PFSK-1 (cell line): Measurements from ENCODE around the gene SUZ12.

Experiments
- FOXP2 ChIP-seq: optimal IDR thresholded peaks from 2 replicates; pipeline ENCODE3; 2011; ENCODE audit warnings: borderline replicate concordance, control low read depth, inconsistent platforms; ENCODE audit not compliant: insufficient read depth; ENCODE audit errors: extremely low read length, extremely low read depth
- POLR2AphosphoS5 ChIP-seq: IDR thresholded peaks from 2 replicates; pipeline ENCODE4 v1.6.1; 2012; ENCODE audit warnings: low read depth, mild to moderate bottlenecking, control low read depth, low read length, moderate library complexity
- SIN3A ChIP-seq: IDR thresholded peaks from 2 replicates; pipeline ENCODE4 v1.6.1; 2012; ENCODE audit warnings: mild to moderate bottlenecking, low read length, moderate library complexity, borderline replicate concordance; ENCODE audit not compliant: insufficient read depth
- TAF1 ChIP-seq: IDR thresholded peaks from 2 replicates; pipeline ENCODE4 v1.6.1; 2012; ENCODE audit warnings: low read length, control low read depth, borderline replicate concordance; ENCODE audit not compliant: insufficient read depth
- TF ChIP-seq, protein P1 (sequence below), 2 experiments: IDR thresholded peaks; 2 replicates each; pipeline versions ENCODE4 v1.6.1 to v1.8.0; 2011 to 2012; ENCODE audit warnings: low read depth in 2 of 2, low read length in 2 of 2, control low read depth in 1 of 2, inconsistent platforms in 1 of 2, mild to moderate bottlenecking in 1 of 2, moderate library complexity in 1 of 2; ENCODE audit not compliant: insufficient read depth in 1 of 2

SUZ12 gene

DNA sequence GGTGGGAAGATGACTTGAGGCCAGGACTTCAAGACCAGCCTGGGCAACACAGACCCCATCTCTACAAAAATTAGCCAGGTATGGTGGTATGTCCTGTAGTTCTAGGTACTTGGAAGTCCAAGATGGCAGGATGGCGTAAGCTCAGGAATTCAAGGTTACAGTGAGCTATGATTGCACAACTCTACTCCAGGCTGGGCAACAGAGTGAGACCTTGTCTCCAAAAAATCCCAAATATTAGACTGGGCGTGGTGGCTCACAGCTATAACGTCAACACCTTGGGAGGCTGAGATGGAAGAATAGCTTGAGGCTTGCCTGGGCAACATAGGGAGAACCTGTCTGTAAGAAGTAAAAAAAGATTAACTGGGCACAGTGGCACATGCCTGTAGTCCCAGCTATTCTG lies 30.8 kb downstream of the SUZ12 start:
- TF ChIP-seq FOXP2, result no peak
- no peak for TF ChIP-seq TAF1
- no peak for TF ChIP-seq POLR2AphosphoS5
- TF ChIP-seq, protein P1, sequence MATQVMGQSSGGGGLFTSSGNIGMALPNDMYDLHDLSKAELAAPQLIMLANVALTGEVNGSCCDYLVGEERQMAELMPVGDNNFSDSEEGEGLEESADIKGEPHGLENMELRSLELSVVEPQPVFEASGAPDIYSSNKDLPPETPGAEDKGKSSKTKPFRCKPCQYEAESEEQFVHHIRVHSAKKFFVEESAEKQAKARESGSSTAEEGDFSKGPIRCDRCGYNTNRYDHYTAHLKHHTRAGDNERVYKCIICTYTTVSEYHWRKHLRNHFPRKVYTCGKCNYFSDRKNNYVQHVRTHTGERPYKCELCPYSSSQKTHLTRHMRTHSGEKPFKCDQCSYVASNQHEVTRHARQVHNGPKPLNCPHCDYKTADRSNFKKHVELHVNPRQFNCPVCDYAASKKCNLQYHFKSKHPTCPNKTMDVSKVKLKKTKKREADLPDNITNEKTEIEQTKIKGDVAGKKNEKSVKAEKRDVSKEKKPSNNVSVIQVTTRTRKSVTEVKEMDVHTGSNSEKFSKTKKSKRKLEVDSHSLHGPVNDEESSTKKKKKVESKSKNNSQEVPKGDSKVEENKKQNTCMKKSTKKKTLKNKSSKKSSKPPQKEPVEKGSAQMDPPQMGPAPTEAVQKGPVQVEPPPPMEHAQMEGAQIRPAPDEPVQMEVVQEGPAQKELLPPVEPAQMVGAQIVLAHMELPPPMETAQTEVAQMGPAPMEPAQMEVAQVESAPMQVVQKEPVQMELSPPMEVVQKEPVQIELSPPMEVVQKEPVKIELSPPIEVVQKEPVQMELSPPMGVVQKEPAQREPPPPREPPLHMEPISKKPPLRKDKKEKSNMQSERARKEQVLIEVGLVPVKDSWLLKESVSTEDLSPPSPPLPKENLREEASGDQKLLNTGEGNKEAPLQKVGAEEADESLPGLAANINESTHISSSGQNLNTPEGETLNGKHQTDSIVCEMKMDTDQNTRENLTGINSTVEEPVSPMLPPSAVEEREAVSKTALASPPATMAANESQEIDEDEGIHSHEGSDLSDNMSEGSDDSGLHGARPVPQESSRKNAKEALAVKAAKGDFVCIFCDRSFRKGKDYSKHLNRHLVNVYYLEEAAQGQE (IDR thresholded peaks at IDR 0.05; ENCODE audit: insufficient read depth in 1 of 2, low read depth in 2 of 2, low read length in 2 of 2), result no peak
- no peak for TF ChIP-seq SIN3A

DNA sequence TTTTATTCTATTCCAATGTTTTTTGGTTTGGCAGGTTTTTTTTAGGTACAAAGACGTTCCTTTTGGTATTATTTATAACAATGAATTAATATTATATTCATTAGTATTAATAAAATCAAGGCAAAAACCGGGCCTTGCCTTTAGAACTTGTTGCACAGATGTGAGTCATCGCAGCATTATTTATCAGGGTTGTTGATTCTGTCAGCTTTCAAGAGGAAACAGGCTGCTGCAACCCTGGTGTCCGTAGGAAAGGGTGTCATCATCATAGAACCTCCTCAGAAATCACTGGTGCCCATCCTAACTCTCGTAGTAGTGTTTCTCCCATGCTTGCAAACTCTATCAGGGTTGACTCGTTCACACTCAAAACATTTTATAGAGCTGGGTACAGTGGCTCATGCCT lies 60.2 kb downstream of the SUZ12 start:
- TF ChIP-seq, protein P1 (IDR thresholded peaks at IDR 0.05; ENCODE audit: insufficient read depth in 1 of 2, low read depth in 2 of 2, low read length in 2 of 2), result no peak

DNA sequence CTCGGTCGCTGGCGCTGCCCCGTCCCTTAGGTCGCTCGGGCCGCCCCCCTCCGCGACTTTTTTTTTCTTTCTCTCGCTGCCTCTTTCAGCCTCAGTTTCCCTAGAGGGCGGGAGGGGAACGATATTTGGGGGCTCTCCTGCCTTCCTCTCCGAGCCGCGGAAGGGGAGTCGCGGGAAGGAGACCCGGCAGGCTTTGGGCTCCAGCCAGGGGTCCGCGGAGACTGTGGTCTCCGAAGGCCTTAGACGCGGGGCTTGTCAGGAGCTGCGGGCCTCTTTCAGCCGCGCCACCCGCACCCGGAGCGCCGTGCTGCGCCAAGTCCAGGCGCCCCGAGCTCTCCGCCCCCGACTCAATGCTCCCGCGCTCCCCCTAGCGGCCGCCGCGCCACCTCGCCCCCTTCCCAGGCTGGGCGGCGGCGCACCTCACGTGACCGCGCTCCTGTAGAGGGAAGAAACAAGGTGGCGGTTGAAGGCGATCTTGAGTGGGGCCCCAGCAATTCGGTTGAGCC lies 70.2 kb downstream of the SUZ12 start, which contains the start of gene LRRC37B:
Gene LRRC37B (plus strand): TSS at position 427 of the 506 bp plus-strand sequence. CDS start 14,010 bp downstream, outside the sequence.
- 0 out of 2 replicates have a peak, but pooled peaks have one; percentile 68 for TF ChIP-seq SIN3A
- TF ChIP-seq FOXP2, result peak; percentile 68
- TF ChIP-seq, protein P1 (IDR thresholded peaks at IDR 0.05; ENCODE audit: insufficient read depth in 1 of 2, low read depth in 2 of 2, low read length in 2 of 2), result no peak
- no peak for TF ChIP-seq TAF1
- peak; percentile 68; the same call in 1 of the 2 replicates for TF ChIP-seq POLR2AphosphoS5

DNA sequence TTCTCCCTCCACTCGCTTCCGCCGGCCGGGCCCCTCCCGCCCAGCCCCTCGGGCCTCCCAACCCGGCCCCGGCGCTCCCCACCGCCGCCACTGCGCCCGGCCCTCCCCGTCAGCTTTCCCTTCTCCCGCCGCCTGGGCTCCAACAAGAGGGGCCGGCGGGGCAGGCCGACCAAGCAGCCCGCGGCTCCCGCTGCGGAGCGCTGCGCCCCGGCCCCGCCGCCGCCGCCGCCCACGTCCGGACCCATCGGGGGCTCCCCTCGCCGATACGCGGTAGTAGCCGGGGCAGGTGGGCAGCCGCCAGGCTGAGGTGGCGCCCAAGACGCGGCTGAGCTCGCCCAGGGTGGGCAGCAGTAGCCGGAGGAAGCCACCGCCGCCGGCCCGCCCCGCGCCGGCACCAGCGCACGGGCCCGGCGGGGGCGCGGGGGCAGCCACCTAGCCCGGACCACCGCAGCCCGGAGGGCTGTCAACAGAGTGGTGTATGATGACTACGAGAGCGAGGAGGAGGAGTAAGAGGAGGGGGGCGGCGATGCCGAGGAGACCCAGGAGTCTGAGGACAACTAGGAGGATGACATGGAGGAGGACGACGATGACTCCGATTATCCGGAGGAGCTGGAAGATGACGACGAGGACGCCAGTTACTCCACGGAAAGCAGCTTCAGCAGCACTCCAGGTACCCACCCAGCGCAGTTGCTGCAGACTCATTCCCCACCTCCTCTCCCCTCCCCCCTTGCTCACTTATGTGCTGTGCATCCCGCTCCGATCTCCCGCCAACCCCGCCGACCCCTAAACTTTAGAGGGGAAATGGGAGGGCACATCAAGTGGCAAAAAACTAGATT lies 70.9 kb downstream of the SUZ12 start:
- TF ChIP-seq POLR2AphosphoS5 (no peak), FOXP2 (no peak), SIN3A (peak; percentile 29; the same call in 1 of the 2 replicates), TAF1 (peak; percentile 52; the same call in 1 of the 2 replicates)
- TF ChIP-seq, protein P1 (IDR thresholded peaks at IDR 0.05; ENCODE audit: insufficient read depth in 1 of 2, low read depth in 2 of 2, low read length in 2 of 2), result no peak

DNA sequence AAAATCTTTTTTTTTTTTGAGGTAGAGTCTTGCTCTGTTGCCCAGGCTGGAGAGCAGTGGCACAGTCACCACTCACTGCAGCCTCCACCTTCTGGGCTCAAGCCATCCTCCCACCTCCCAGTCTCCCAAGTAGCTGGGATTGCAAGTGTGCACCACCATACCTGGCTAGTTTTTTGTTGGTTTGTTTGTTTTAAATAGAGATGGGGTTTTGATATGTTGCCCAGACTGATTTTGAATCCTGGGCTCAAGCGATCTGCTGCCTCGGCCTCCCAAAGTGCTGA lies 72.4 kb downstream of the SUZ12 start:
- no peak for TF ChIP-seq POLR2AphosphoS5
- no peak for TF ChIP-seq TAF1
- TF ChIP-seq FOXP2, result no peak
- TF ChIP-seq, protein P1 (IDR thresholded peaks at IDR 0.05; ENCODE audit: insufficient read depth in 1 of 2, low read depth in 2 of 2, low read length in 2 of 2), result no peak
- no peak for TF ChIP-seq SIN3A
